ENCODE data around the gene ITPKC. TPM values are rescaled to one million over a fixed set of nuclear protein-coding genes. Genes with fewer than 3 reads are reported as not detected.

The ITPKC gene
- total and polyA plus RNA-seq, 12 donors: 6.2 to 17.3 (median 9.4) TPM

DNA sequence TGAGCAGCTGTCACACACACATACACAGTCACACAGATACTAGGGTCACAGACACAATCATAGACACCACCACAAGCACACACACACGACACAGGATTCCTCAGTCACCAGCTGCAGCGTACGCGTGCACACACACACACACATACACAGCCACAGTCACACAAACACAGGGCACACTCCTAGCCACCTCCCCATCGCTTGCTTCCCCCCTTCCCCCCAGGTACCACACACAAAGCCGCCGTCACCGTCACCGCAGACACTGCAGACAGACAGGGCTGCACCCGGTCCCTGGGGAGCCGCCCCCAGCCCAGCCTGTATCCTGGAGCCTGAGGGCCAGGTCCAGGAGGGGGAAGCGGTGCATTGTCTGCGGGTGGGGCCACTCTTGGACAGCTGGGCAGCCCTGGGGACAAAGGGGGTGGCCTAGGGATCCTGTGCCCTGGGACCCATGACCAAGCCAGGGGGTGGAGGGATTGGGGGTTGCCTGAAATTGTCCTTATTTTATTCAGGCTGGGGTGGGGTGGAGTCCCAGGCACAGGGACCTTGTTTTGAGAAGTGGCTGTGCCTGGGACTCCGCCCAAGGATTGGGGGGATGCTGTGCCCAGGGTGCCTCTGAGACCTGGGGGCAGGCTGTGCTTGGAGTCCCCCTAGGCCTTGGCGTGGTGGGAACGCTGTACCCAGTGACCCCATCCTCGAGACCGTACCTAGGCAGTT, 27.4 kb upstream of the ITPKC start:
- TF ChIP-seq, protein P1, sequence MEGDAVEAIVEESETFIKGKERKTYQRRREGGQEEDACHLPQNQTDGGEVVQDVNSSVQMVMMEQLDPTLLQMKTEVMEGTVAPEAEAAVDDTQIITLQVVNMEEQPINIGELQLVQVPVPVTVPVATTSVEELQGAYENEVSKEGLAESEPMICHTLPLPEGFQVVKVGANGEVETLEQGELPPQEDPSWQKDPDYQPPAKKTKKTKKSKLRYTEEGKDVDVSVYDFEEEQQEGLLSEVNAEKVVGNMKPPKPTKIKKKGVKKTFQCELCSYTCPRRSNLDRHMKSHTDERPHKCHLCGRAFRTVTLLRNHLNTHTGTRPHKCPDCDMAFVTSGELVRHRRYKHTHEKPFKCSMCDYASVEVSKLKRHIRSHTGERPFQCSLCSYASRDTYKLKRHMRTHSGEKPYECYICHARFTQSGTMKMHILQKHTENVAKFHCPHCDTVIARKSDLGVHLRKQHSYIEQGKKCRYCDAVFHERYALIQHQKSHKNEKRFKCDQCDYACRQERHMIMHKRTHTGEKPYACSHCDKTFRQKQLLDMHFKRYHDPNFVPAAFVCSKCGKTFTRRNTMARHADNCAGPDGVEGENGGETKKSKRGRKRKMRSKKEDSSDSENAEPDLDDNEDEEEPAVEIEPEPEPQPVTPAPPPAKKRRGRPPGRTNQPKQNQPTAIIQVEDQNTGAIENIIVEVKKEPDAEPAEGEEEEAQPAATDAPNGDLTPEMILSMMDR (IDR thresholded peaks at IDR 0.05): no peak
- WGBS, 2 donors: 38 to 47% methylated on average over 18 of the region's 18 CpGs
- Histone ChIP-seq H3K27me3 (no peaks in the 10 kb centered on the region), H3K4me3 (peak overlapping the region; percentile 51 to 82 (median 70)), H3K27ac (peak overlapping the region; percentile 61 to 91 (median 87)), H3K4me1 (peaks cover 0 to 45% (median 31%) of the 10 kb centered on the region in 9 donors), H3K9me3 (no peaks in the 10 kb centered on the region), H3K36me3 (peaks cover 0 to 44% (median 12%) of the 10 kb centered on the region in 9 donors)
- peak; percentile 44 for DNase-seq
- ATAC-seq: peak in 3 of 8 donors; percentile 3 to 7 (median 3)
- intact Hi-C loops (cut with DNase I): no loop called here

DNA sequence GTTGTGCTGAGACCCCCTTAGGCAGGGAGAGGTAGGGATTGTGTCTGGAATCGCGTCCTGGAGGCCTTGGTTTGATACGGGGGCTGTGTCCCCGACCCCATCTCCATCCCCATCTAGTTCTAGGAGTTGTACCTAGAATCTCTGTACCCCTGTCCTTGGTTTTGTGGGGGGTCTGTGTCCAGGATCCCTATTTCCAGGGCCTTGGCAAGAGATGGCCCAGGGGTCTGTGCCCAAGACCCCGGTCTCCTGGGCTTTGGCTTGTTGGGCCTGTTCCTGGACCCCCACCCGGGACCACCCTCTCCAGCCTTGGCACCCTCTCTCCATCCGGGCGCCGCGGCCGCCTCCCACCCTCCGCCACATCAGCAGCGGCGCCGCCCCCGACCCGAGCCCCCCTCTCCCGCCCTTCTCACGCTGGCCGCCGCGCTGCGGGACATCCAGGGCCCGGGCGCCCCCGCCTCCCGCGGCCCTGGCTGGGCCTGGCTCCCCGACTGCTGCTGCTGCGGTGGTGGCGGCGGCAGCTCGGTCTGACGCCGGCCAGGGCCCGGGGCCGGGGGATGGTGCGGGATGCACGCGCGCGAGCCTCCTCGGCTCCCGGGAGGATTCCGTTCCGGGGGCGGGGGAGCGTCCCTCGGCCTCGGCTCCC, 26.7 kb upstream of the ITPKC start, which contains the start of gene NUMBL:
TSS of gene NUMBL (minus strand) at position 602 of the 643 bp plus-strand sequence. CDS start at position 434, 168 bp downstream.
- Histone ChIP-seq H3K4me3 (peak within 1 kb of the TSS; percentile 51 to 82 (median 70)), H3K9me3 (no peaks in the 10 kb centered on the region), H3K27ac (peak within 1 kb of the TSS; percentile 61 to 91 (median 87)), H3K4me1 (peaks cover 0 to 45% (median 31%) of the 10 kb centered on the region in 9 donors), H3K27me3 (no peaks in the 10 kb centered on the region), H3K36me3 (peaks cover 0 to 44% (median 8%) of the 10 kb centered on the region in 9 donors)
- no peak for DNase-seq
- TF ChIP-seq, protein P1 (IDR thresholded peaks at IDR 0.05): no peak
- WGBS, 2 donors: 2 to 6% methylated on average over 26 to 50 of the region's 50 CpGs
- intact Hi-C loops (cut with DNase I): no loop called here
- peak in 1 of 8 donors; percentile 63 for ATAC-seq

DNA sequence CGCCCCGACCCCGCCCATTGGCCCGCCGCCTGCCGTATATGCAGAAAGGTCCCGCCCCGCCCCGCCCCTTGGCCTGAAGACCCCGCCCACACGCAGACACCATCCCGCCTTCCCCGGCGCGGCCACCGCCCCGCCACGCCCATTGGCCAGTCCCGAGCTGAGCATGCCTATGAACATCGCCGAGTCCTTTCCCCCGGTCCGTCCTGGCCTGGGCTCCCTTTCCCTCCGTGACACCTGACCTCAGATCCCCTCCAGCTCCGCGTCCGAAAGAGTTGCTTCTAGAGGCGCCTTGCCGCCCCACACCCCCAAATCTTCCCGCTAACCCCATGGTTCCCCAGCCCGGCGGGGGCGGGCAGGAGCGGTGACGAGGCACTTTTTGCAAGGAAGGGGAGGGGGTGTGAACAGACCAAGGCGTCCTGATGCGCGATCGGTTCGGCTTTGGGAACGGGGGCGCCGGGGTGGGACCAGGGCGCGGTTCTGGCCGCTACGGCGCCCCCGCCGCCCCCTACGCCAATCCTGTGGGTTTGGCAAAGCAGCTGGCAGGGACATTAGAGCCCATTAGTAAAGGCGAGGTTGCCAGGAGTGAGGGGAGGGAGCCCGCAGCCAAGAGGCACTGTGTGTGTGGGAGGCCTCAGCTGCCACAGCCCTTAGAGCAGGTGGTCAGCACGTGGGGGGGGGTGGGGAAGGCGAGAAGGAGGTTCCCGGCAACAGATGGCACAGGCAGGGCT, 26.1 kb upstream of the ITPKC start:
- Histone ChIP-seq H3K27me3 (no peaks in the 10 kb centered on the region), H3K9me3 (no peaks in the 10 kb centered on the region), H3K36me3 (peaks cover 0 to 44% (median 8%) of the 10 kb centered on the region in 9 donors), H3K27ac (peak overlapping the region; percentile 42 to 91 (median 87)), H3K4me1 (peaks cover 0 to 45% (median 31%) of the 10 kb centered on the region in 9 donors), H3K4me3 (peak overlapping the region; percentile 51 to 82 (median 70))
- intact Hi-C loops (cut with DNase I): no loop called here
- WGBS, 2 donors: 2 to 3% methylated on average over 46 to 56 of the region's 56 CpGs
- DNase-seq (peak; percentile 95 to 98), ATAC-seq (peak; percentile 89 to 94 (median 92))
- TF ChIP-seq, protein P1 (IDR thresholded peaks at IDR 0.05): no peak
